Neural cell (in vitro differentiated cells): ENCODE results near the gene MCM7.

Experiments used
- EP300 ChIP-seq: fragments of 450-650 bp; conservative IDR thresholded peaks from 2 replicates; pipeline ENCODE4 v1.6.1; 2014; ENCODE audit warnings: antibody characterized with exemption, mild to moderate bottlenecking, moderate library complexity; ENCODE audit not compliant: poor library complexity, severe bottlenecking
- POLR2AphosphoS5 ChIP-seq: IDR thresholded peaks from 2 replicates; pipeline ENCODE4 v1.6.1; 2012

DNA sequence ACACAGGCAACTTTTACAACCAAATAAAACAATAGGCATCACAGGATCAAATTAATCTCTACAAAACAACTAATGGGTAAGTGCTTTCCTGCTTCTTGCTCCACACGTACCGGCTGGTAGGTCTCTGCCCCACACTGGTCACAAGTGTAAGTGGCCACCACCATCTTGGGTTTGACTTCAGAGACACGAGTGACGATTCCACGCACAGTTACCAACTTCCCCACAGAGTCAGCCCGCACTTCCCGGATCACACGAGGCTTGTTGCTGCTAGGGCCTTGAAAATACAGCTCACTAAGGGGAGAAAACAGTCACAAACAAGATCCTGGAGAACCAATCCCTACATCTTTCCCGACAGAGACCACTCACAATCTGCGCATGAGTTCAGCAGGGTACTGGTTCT, 2.3 kb downstream of the MCM7 start:
- TF ChIP-seq EP300, result no peak
- no peak for TF ChIP-seq POLR2AphosphoS5
